ENCODE data around the gene SPECC1.

DNA sequence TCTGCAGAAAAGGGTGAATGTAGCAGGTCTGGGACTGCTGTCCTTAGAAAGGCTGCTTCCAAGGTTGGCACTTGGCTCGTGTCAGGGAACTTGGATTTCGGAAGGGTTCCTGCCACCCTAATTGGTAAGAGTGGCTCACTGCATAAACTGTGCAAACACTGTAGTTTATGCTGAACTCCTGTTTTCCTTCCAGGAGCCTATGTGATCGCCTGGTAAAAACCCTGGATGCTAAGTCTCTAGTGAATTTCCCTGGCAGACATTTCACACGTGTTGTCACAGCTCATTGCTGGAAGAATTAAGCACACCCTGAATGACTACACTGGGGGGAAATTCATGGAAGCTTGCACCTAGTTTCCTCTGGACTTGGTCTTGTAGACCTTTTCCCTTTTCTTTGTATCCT, 140.1 kb downstream of the SPECC1 start:
- TF ChIP-seq, protein P1, sequence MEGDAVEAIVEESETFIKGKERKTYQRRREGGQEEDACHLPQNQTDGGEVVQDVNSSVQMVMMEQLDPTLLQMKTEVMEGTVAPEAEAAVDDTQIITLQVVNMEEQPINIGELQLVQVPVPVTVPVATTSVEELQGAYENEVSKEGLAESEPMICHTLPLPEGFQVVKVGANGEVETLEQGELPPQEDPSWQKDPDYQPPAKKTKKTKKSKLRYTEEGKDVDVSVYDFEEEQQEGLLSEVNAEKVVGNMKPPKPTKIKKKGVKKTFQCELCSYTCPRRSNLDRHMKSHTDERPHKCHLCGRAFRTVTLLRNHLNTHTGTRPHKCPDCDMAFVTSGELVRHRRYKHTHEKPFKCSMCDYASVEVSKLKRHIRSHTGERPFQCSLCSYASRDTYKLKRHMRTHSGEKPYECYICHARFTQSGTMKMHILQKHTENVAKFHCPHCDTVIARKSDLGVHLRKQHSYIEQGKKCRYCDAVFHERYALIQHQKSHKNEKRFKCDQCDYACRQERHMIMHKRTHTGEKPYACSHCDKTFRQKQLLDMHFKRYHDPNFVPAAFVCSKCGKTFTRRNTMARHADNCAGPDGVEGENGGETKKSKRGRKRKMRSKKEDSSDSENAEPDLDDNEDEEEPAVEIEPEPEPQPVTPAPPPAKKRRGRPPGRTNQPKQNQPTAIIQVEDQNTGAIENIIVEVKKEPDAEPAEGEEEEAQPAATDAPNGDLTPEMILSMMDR (IDR thresholded peaks at IDR 0.05; ENCODE audit: low read depth, low read length, poor library complexity, severe bottlenecking): no peak
- no peak for TF ChIP-seq EZH2phosphoT487 (IDR thresholded peaks at IDR 0.05; ENCODE audit: borderline replicate concordance, low read length)
